Measurements from ENCODE around the gene EBPL.

DNA sequence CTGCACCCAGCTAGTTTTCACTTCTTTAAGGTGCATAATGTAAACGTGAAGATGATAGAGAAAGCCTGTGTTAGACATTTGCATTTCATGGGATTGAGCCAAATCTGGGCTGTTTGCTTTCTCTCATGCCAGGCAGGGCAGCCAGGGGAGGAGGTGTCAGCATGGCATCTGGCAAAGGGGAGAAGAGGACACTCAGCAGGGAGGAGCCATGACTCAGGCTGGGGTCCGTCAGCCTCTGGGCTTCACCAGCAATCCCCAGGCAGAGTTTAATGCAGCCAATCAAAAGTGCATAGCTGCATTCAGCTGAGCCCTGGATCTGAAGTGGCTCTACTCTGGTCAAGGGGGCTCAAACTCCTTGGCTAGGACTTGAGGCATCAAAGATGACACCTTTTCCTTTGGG lies 23.5 kb downstream of the EBPL start:
- TF ChIP-seq POLR2AphosphoS5 (IDR thresholded peaks at IDR 0.05) = no peak
- TF ChIP-seq POLR2A (IDR thresholded peaks at IDR 0.05) = no peak
- TF ChIP-seq, protein P1, sequence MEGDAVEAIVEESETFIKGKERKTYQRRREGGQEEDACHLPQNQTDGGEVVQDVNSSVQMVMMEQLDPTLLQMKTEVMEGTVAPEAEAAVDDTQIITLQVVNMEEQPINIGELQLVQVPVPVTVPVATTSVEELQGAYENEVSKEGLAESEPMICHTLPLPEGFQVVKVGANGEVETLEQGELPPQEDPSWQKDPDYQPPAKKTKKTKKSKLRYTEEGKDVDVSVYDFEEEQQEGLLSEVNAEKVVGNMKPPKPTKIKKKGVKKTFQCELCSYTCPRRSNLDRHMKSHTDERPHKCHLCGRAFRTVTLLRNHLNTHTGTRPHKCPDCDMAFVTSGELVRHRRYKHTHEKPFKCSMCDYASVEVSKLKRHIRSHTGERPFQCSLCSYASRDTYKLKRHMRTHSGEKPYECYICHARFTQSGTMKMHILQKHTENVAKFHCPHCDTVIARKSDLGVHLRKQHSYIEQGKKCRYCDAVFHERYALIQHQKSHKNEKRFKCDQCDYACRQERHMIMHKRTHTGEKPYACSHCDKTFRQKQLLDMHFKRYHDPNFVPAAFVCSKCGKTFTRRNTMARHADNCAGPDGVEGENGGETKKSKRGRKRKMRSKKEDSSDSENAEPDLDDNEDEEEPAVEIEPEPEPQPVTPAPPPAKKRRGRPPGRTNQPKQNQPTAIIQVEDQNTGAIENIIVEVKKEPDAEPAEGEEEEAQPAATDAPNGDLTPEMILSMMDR (IDR thresholded peaks at IDR 0.05) = no peak
